Measurements from ENCODE around the gene EIF2AK3. TPM values are rescaled to one million over a fixed set of nuclear protein-coding genes. Genes with fewer than 3 reads are reported as not detected.

Gene EIF2AK3
- total RNA-seq, 1 donor from 2014 or later, result 17.1 TPM

DNA sequence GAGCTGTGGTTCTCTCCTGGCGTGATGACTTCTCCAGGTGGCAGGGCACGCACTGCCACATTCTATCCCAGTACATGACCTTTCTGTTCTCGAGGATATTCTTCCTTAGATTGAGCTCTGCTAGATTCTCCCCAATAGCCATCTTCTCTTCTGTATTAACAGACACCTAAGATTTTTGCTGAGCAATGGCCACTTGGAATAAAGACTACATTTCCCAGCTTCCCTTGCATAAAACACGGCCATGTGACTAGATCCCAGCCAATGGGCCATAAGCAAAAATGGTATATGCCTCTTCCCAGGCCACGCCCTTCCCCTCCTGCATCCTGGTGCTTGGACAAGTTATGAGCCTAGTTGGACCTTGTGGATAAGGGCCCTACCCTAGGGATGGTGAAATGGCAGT lies 82.1 kb downstream of the EIF2AK3 start:
- Mint-ChIP-seq H3K36me3 (ENCODE audit: low read depth, unreplicated experiment) (no peaks in the 10 kb centered on the region), H3K9me3 (ENCODE audit: unreplicated experiment) (peaks cover 4% of the 10 kb centered on the region), H3K4me1 (ENCODE audit: unreplicated experiment) (peaks cover 8% of the 10 kb centered on the region), H3K27me3 (ENCODE audit: unreplicated experiment) (peaks cover 1% of the 10 kb centered on the region), H3K4me3 (ENCODE audit: unreplicated experiment) (no peak overlapping the region), H3K27ac (ENCODE audit: unreplicated experiment) (no peak overlapping the region)
- no peak for TF ChIP-seq CTCF (IDR thresholded peaks at IDR 0.05; ENCODE audit: unreplicated experiment)
- no peak for DNase-seq (ENCODE audit: low spot score)

DNA sequence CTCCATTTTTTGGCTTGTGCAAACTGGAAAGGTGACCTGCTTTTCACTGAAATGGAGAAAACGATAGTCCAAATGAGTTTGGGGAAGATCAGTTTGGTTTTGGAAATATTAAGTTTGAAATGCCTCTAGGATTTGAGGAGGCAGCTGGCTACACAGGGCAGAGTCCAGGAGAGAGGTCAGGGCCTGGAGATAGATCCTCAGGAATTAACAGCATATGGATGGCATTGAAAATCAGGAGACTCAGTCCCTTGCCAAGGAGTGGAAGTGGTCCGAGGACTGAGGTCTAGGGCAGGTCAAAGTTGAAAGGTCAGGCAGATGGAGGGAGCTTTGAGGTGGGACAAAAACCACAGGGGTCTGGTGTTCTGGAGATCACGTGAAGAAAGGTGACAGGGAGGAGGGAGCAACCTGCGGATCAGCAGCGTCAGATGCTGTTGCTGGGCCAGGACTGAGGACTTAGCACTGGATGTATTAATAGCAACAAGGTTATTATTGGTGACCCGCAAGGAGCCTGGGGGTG lies 83.7 kb downstream of the EIF2AK3 start:
- TF ChIP-seq CTCF (IDR thresholded peaks at IDR 0.05; ENCODE audit: unreplicated experiment), result no peak
- Mint-ChIP-seq H3K27ac (ENCODE audit: unreplicated experiment) (no peak overlapping the region), H3K27me3 (ENCODE audit: unreplicated experiment) (peaks cover 1% of the 10 kb centered on the region), H3K4me1 (ENCODE audit: unreplicated experiment) (no peaks in the 10 kb centered on the region), H3K9me3 (ENCODE audit: unreplicated experiment) (peaks cover 6% of the 10 kb centered on the region), H3K4me3 (ENCODE audit: unreplicated experiment) (no peak overlapping the region), H3K36me3 (ENCODE audit: low read depth, unreplicated experiment) (no peaks in the 10 kb centered on the region)
- no peak for DNase-seq (ENCODE audit: low spot score)

DNA sequence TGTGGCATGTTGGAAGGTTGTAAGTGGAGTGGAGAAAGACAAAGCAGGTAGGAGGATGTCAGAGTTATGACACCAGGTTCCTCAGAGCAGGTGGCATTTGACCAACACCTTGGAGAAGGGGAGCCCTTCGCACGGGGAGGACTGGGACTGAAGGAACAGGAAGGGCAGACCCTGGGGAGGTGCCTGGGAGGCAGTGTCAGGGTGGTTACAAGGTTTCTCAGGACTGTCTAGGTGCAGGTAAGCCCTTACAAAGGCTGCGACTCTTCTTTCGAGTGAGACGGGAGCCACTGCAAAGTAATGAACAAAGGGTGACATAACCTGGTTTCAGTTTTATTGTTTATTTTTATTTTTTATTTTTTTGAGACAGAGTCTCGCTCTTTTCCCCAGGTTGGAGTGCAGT lies 84.6 kb downstream of the EIF2AK3 start:
- Mint-ChIP-seq H3K4me3 (ENCODE audit: unreplicated experiment) (no peak overlapping the region), H3K27ac (ENCODE audit: unreplicated experiment) (no peak overlapping the region), H3K9me3 (ENCODE audit: unreplicated experiment) (peaks cover 6% of the 10 kb centered on the region), H3K36me3 (ENCODE audit: low read depth, unreplicated experiment) (no peaks in the 10 kb centered on the region), H3K4me1 (ENCODE audit: unreplicated experiment) (no peaks in the 10 kb centered on the region), H3K27me3 (ENCODE audit: unreplicated experiment) (peaks cover 1% of the 10 kb centered on the region)
- no peak for DNase-seq (ENCODE audit: low spot score)
- TF ChIP-seq CTCF (IDR thresholded peaks at IDR 0.05; ENCODE audit: unreplicated experiment), result no peak

DNA sequence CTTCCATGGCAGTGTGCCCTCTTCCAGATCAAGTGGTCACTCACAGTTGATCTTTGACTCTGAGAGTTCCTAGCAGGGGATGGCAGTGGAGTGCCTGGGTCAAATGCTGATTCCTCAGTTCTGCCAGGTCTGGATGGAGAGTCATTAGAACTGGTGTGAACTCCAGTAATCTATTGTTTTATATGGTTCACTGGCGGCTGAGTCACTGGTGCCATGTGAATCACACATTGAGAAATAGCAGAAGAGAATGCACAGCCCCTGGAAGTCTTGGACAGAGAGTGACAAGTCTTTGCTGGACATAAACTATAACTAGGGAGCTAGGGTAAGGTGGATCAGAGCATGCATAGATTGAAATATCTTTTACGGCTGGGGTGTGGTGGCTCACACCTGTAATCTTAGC lies 86.9 kb downstream of the EIF2AK3 start:
- no peak for DNase-seq (ENCODE audit: low spot score)
- H3K4me3 Mint-ChIP-seq (ENCODE audit: unreplicated experiment), result no peak overlapping the region
- H3K4me1 Mint-ChIP-seq (ENCODE audit: unreplicated experiment), result peaks cover 6% of the 10 kb centered on the region
- H3K9me3 Mint-ChIP-seq (ENCODE audit: unreplicated experiment), result peaks cover 6% of the 10 kb centered on the region
- no peak overlapping the region for H3K27ac Mint-ChIP-seq (ENCODE audit: unreplicated experiment)
- no peaks in the 10 kb centered on the region for H3K36me3 Mint-ChIP-seq (ENCODE audit: low read depth, unreplicated experiment)
- H3K27me3 Mint-ChIP-seq (ENCODE audit: unreplicated experiment), result peaks cover 4% of the 10 kb centered on the region
- no peak for TF ChIP-seq CTCF (IDR thresholded peaks at IDR 0.05; ENCODE audit: unreplicated experiment)

- no peaks in the 10 kb centered on the region for H3K36me3 Mint-ChIP-seq (ENCODE audit: low read depth, unreplicated experiment)
- no peak for DNase-seq (ENCODE audit: low spot score)
- no peak overlapping the region for H3K4me3 Mint-ChIP-seq (ENCODE audit: unreplicated experiment)
- H3K27me3 Mint-ChIP-seq (ENCODE audit: unreplicated experiment), result peaks cover 3% of the 10 kb centered on the region
- peaks cover 6% of the 10 kb centered on the region for H3K9me3 Mint-ChIP-seq (ENCODE audit: unreplicated experiment)
- no peak for TF ChIP-seq CTCF (IDR thresholded peaks at IDR 0.05; ENCODE audit: unreplicated experiment)
- no peak overlapping the region for H3K27ac Mint-ChIP-seq (ENCODE audit: unreplicated experiment)
- peaks cover 6% of the 10 kb centered on the region for H3K4me1 Mint-ChIP-seq (ENCODE audit: unreplicated experiment)
These were observed 88.8 kb downstream of the EIF2AK3 start for GRCh38 chr2:88538362-88538917.

Data from endothelial cell (in vitro differentiated cells).